GM11168 (cell line): ENCODE results near the gene AGAP1.

Experiments used
- in situ Hi-C: fragments of 300-500 bp; cut with MboI; formaldehyde crosslinking; loops from one replicate; pipeline ENCODE4 v1.12.0; 2022; ENCODE audit warnings: low sequenced_read_pairs; ENCODE audit not compliant: unreplicated experiment

AGAP1 gene

GRCh38 chr2:235543851-235544688 is 50.2 kb downstream of the AGAP1 start:
- in situ Hi-C loops = no loop called here

GRCh38 chr2:235544689-235544969 is 50.8 kb downstream of the AGAP1 start:
- in situ Hi-C loops = no loop called here

- in situ Hi-C loops = no loop called here
Measured at GRCh38 chr2:235545339-235546150, 51.7 kb downstream of the AGAP1 start.

GRCh38 chr2:235546151-235546435 is 52.2 kb downstream of the AGAP1 start:
- in situ Hi-C loops = no loop called here

GRCh38 chr2:235546436-235546835 is 52.6 kb downstream of the AGAP1 start:
- in situ Hi-C loops = no loop called here

- in situ Hi-C loops = no loop called here
Measured at GRCh38 chr2:235549735-235550377, 56.0 kb downstream of the AGAP1 start.

- in situ Hi-C loops = no loop called here
Measured at GRCh38 chr2:235550378-235550760, 56.5 kb downstream of the AGAP1 start.

GRCh38 chr2:235550946-235551345 is 57.1 kb downstream of the AGAP1 start:
- in situ Hi-C loops = no loop called here

GRCh38 chr2:235551965-235552364 is 58.1 kb downstream of the AGAP1 start:
- in situ Hi-C loops = no loop called here

- in situ Hi-C loops = no loop called here
Measured at GRCh38 chr2:235552671-235553070, 58.8 kb downstream of the AGAP1 start.

GRCh38 chr2:235553291-235553690 is 59.4 kb downstream of the AGAP1 start:
- in situ Hi-C loops = no loop called here

- in situ Hi-C loops = no loop called here
Measured at GRCh38 chr2:235553696-235554100, 59.9 kb downstream of the AGAP1 start.

GRCh38 chr2:235554385-235554784 is 60.5 kb downstream of the AGAP1 start:
- in situ Hi-C loops = no loop called here

- in situ Hi-C loops = no loop called here
Measured at GRCh38 chr2:235554936-235555335, 61.1 kb downstream of the AGAP1 start.

GRCh38 chr2:235555371-235555770 is 61.5 kb downstream of the AGAP1 start:
- in situ Hi-C loops = no loop called here

- in situ Hi-C loops = no loop called here
Measured at GRCh38 chr2:235556086-235556485, 62.2 kb downstream of the AGAP1 start.

- in situ Hi-C loops = no loop called here
Measured at GRCh38 chr2:235556901-235557300, 63.1 kb downstream of the AGAP1 start.

- in situ Hi-C loops = no loop called here
Measured at GRCh38 chr2:235557903-235558302, 64.1 kb downstream of the AGAP1 start.

- in situ Hi-C loops = no loop called here
Measured at GRCh38 chr2:235558572-235558971, 64.7 kb downstream of the AGAP1 start.

- in situ Hi-C loops = no loop called here
Measured at GRCh38 chr2:235560345-235560744, 66.5 kb downstream of the AGAP1 start.

GRCh38 chr2:235561450-235561849 is 67.6 kb downstream of the AGAP1 start:
- in situ Hi-C loops = no loop called here
